IPS DF 6.9 (cell line): ENCODE results near the gene KIRREL3.

Experiments
- DNase-seq: peaks from one replicate; pipeline ENCODE4 v3.0.0-alpha.2; 2013; ENCODE audit warnings: low read depth, low spot score
- H3K27ac ChIP-seq: one replicate; pipeline ENCODE4 v1.5.1; 2013; ENCODE audit warnings: low read length, control low read depth
- H3K27me3 ChIP-seq: 2 replicates; pipeline ENCODE4 v1.6.1; 2013; ENCODE audit warnings: mild to moderate bottlenecking, low read length; ENCODE audit not compliant: control insufficient read depth, insufficient read depth
- H3K36me3 ChIP-seq: 2 replicates; pipeline ENCODE4 v1.6.1; 2013; ENCODE audit warnings: low read length; ENCODE audit not compliant: control insufficient read depth, insufficient read depth
- H3K4me1 ChIP-seq: 2 replicates; pipeline ENCODE4 v1.6.1; 2013; ENCODE audit warnings: low read length; ENCODE audit not compliant: control insufficient read depth, insufficient read depth
- H3K4me3 ChIP-seq: 2 replicates; pipeline ENCODE4 v1.5.1; 2013; ENCODE audit warnings: mild to moderate bottlenecking, low read length
- H3K9me3 ChIP-seq: 2 replicates; pipeline ENCODE4 v1.6.1; 2013; ENCODE audit warnings: low read length, inconsistent platforms; ENCODE audit not compliant: control insufficient read depth, insufficient read depth
- WGBS: extraction: QIAGEN DNeasy Blood & Tissue Kit; methylation state at CpG from one replicate; pipeline ENCODE4 v1.1.7; 2013; ENCODE audit warnings: mixed read lengths, missing lambda C conversion rate; ENCODE audit not compliant: insufficient read length, insufficient coverage; 5-methylcytosine and 5-hydroxymethylcytosine counted together

Gene KIRREL3

GRCh38 chr11:126546694-126547093 is 453.9 kb downstream of the KIRREL3 start:
- Histone ChIP-seq H3K9me3 (no peaks in the 10 kb centered on the region), H3K27me3 (no peaks in the 10 kb centered on the region), H3K36me3 (no peaks in the 10 kb centered on the region), H3K4me3 (no peak overlapping the region), H3K4me1 (peaks cover 7% of the 10 kb centered on the region), H3K27ac (no peak overlapping the region)
- WGBS, result no CpG with 5 or more reads among the region's 5 CpGs
- no peak for DNase-seq

GRCh38 chr11:126546191-126546590 is 454.4 kb downstream of the KIRREL3 start:
- Histone ChIP-seq H3K36me3 (no peaks in the 10 kb centered on the region), H3K27me3 (no peaks in the 10 kb centered on the region), H3K9me3 (no peaks in the 10 kb centered on the region), H3K4me3 (no peak overlapping the region), H3K4me1 (peaks cover 7% of the 10 kb centered on the region), H3K27ac (no peak overlapping the region)
- no peak for DNase-seq
- WGBS, result no CpG with 5 or more reads among the region's 2 CpGs

GRCh38 chr11:126545057-126545555 is 455.5 kb downstream of the KIRREL3 start:
- no peak for DNase-seq
- WGBS, result no CpG with 5 or more reads among the region's 8 CpGs
- Histone ChIP-seq H3K27me3 (no peaks in the 10 kb centered on the region), H3K4me3 (no peak overlapping the region), H3K27ac (no peak overlapping the region), H3K36me3 (no peaks in the 10 kb centered on the region), H3K9me3 (no peaks in the 10 kb centered on the region), H3K4me1 (peaks cover 7% of the 10 kb centered on the region)

- no peaks in the 10 kb centered on the region for H3K36me3 ChIP-seq
- WGBS, result no CpG with 5 or more reads among the region's 15 CpGs
- no peaks in the 10 kb centered on the region for H3K9me3 ChIP-seq
- peaks cover 7% of the 10 kb centered on the region for H3K4me1 ChIP-seq
- H3K4me3 ChIP-seq, result no peak overlapping the region
- no peaks in the 10 kb centered on the region for H3K27me3 ChIP-seq
- no peak overlapping the region for H3K27ac ChIP-seq
- no peak for DNase-seq
Measured at GRCh38 chr11:126544108-126545056, 456.2 kb downstream of the KIRREL3 start.

DNA sequence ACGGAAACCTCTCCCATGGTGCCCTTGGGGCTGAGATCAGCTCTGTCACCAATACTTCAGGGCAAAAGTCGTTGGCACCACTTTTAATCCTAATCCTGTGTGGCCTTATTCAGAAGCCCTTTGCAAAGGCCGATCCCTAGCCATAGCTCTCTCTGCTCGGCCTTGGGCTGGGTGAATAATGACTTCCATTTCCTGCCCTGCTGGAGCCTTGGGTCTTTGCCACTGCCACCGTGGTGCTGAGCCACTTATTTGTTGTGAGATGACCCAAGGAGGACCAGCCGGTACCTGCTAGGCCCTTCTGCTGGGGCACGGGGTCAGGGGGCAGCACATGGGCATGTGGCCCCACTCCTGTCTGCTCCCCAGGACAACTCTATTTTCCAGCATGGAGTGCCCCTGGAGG is 456.9 kb downstream of the KIRREL3 start:
- Histone ChIP-seq H3K27me3 (no peaks in the 10 kb centered on the region), H3K27ac (no peak overlapping the region), H3K36me3 (no peaks in the 10 kb centered on the region), H3K9me3 (no peaks in the 10 kb centered on the region), H3K4me1 (peaks cover 7% of the 10 kb centered on the region), H3K4me3 (no peak overlapping the region)
- no peak for DNase-seq
- WGBS, result no CpG with 5 or more reads among the region's 7 CpGs

DNA sequence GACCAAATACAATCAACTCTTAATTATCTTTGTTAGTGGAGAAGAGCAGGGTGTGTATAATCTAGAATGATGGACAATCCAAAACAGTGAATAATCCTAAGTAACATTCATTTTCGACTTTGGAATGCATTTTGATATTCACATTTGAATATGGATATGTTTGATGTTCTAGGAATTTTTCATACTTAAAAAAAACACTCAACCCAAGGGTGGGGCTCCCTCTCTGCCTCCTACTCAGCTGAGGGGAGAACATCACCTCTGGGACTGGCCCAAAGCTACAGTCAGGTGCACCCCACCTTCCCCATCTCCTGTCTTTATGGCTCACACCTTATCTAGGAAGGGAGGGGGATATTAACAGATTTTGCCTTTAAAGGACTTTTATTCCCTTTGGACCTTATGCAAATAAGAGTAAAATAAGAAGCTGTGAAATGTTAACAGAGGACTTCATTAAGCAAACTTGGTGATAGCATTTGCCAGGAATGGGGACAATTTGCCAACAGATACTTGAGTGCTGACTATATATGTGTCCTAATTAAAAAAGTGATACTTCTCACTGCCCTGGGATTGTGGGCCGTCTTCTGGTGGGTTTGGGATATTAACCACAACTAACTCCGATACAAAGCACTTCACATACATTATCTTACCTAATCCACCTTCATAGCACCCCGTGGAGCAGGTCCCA is 458.1 kb downstream of the KIRREL3 start:
- H3K36me3 ChIP-seq, result no peaks in the 10 kb centered on the region
- H3K4me3 ChIP-seq, result no peak overlapping the region
- H3K9me3 ChIP-seq, result no peaks in the 10 kb centered on the region
- DNase-seq, result no peak
- H3K27ac ChIP-seq, result no peak overlapping the region
- H3K4me1 ChIP-seq, result peaks cover 7% of the 10 kb centered on the region
- no CpG with 5 or more reads among the region's 4 CpGs for WGBS
- no peaks in the 10 kb centered on the region for H3K27me3 ChIP-seq

DNA sequence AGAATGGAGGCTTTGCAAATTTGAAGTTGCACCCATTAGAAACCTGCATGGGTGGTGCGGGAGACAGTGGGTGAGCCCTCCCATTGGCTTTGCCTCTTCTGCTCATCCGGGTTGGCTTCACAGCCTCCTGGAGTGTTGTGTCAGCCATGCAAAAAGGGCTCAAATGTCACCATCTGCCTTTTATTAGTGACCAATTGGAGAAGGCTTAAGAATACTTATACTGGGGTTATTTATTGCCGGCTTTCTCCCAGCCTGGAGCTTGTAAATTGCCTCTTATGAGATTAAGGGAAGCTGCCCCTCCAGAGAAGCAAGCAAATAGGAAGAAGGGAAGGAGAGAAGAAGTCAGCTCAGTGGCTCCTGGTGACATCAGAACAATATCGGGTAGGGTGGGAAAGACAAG is 462.5 kb downstream of the KIRREL3 start:
- Histone ChIP-seq H3K4me3 (no peak overlapping the region), H3K36me3 (no peaks in the 10 kb centered on the region), H3K27me3 (no peaks in the 10 kb centered on the region), H3K9me3 (no peaks in the 10 kb centered on the region), H3K4me1 (no peaks in the 10 kb centered on the region), H3K27ac (no peak overlapping the region)
- no CpG with 5 or more reads among the region's 4 CpGs for WGBS
- no peak for DNase-seq

DNA sequence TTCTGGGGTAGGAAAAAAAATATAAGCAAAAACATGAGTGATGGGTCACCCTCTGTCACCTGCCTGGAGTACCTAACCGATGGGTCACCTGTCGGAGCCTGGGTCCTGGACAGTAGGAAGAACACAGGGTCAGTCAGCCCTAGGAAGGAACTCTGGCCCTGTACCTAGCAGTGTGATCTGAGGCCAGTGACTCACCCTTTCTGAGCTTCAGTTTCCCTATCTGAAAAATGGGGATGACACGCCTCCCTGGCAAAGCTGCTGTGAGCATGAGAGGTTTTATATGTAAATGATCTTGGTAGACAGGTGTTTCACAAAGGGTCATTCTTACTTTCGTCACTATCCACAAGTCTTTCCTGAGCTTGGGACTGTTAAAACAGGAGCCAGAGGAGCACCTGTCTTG is 463.1 kb downstream of the KIRREL3 start:
- Histone ChIP-seq H3K9me3 (no peaks in the 10 kb centered on the region), H3K27me3 (no peaks in the 10 kb centered on the region), H3K4me3 (no peak overlapping the region), H3K27ac (no peak overlapping the region), H3K36me3 (no peaks in the 10 kb centered on the region), H3K4me1 (no peaks in the 10 kb centered on the region)
- DNase-seq, result no peak
- WGBS, result no CpG with 5 or more reads among the region's 4 CpGs

GRCh38 chr11:126534141-126534805 is 466.3 kb downstream of the KIRREL3 start:
- Histone ChIP-seq H3K4me3 (no peak overlapping the region), H3K9me3 (no peaks in the 10 kb centered on the region), H3K4me1 (no peaks in the 10 kb centered on the region), H3K27ac (no peak overlapping the region), H3K36me3 (no peaks in the 10 kb centered on the region), H3K27me3 (no peaks in the 10 kb centered on the region)
- no CpG with 5 or more reads among the region's 17 CpGs for WGBS
- DNase-seq, result no peak

DNA sequence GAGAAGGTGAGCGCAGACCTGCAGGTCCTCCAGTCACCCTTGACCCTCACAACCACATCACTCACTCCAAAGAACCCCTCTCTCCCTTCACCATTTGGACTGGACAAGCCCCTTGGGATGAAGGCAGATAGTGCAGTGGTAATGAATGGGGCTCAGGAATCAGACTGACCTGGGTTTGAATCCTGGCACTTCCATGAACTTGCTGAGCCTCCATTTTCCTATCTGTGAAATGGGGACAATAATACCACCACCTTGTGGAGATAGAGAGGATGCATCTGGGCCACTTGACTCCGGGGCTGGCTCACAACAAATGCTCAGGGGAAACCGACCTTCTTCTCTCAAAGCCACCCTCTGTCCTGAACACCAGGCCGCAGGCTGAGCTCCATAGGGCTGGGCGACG is 467.0 kb downstream of the KIRREL3 start:
- Histone ChIP-seq H3K4me1 (no peaks in the 10 kb centered on the region), H3K4me3 (no peak overlapping the region), H3K27ac (no peak overlapping the region), H3K27me3 (no peaks in the 10 kb centered on the region), H3K36me3 (no peaks in the 10 kb centered on the region), H3K9me3 (no peaks in the 10 kb centered on the region)
- WGBS, result no CpG with 5 or more reads among the region's 6 CpGs
- no peak for DNase-seq
